ENCODE results near the gene RNF150. TPM values are rescaled to one million over a fixed set of nuclear protein-coding genes. Genes with fewer than 3 reads are reported as not detected.

The RNF150 gene
- total RNA-seq, 1 experiment from 2014 or later: not detected

- no peak for DNase-seq (ENCODE audit: low spot score)
Observed at GRCh38 chr4:140866492-140867005, 266.7 kb downstream of the RNF150 start.

- DNase-seq (ENCODE audit: low spot score): no peak
Observed at GRCh38 chr4:140865253-140866217, 267.7 kb downstream of the RNF150 start.

DNA sequence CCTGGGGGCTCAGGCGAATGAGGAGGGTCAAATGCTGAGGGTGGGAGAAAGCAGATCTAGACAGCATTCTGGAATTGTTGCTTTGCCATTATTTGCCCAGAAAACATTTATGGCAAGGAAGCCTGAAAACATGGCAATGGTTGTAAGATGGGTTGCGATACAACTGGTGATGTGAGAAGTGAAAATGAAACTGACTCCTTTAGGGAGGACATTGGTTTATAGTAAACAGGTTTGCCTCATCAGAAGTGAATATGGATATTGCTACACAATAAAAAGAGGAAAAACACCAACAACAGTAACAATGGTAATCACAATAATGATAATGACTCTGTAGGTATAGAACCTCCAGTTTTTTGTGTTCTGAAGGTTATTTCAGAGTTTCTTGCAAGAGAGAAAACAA, 270.1 kb downstream of the RNF150 start:
- no peak for DNase-seq (ENCODE audit: low spot score)

GRCh38 chr4:140862177-140862442, 271.2 kb downstream of the RNF150 start:
- no peak for DNase-seq (ENCODE audit: low spot score)

DNA sequence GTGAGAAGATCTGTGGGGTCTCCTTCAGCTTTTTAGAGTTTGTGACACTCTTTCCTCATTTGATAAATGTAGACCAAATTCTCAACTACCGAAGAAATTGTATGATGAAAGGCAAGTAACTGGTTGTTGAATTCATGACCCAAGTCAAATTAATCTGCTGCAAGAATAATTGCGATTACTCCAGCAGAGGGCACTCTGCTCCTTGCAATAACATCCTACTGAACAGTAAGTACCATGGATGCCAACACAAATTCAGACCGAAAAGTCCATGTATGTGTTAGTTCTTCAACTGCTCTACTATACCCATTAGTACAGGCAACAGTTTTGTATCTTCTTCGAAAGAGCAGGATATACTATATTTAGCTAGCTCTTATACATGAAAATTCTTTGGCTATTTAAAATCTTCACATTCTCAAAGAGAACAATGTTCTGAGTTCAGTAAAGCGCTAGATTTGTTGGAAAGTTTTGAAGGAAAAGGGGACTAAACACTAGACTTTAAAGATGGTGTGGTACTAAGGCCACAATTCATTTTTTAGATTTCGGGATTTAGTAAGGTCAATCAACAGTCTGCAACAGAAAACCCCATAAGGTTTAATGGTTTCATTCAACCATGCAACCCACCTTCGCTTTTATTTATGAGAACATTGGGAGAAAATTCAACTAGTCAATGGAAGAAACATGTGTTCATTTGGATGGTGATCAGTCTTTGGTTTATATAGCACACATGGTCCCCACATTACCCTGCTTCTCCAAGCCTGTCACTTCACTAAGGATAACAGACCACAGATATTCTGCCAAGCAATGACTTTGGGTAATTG, 271.7 kb downstream of the RNF150 start:
- DNase-seq (ENCODE audit: low spot score): peak; percentile 81

DNA sequence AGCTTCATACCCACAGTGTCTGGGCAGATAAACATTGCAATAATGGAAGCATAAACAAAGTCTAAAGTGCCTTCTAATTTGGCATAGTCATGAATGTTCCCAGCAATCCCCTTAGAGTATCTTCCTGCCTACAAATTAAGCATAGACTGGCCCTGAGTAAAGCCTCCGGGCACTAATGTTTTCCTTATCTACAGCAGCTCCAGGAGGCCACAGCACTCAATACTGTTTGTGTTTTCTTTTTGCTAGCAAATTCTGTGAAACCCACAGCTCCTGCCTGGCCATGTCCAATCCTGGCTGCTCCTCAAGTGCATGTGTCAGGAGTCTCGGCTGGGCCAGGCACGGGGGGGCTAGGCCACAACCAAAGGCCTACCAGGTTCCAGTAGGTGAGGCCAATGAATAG, 274.4 kb downstream of the RNF150 start:
- no peak for DNase-seq (ENCODE audit: low spot score)

GRCh38 chr4:140857111-140857510, 276.2 kb downstream of the RNF150 start:
- DNase-seq (ENCODE audit: low spot score): no peak

GRCh38 chr4:140856621-140857062, 276.6 kb downstream of the RNF150 start:
- DNase-seq (ENCODE audit: low spot score): peak; percentile 5

DNA sequence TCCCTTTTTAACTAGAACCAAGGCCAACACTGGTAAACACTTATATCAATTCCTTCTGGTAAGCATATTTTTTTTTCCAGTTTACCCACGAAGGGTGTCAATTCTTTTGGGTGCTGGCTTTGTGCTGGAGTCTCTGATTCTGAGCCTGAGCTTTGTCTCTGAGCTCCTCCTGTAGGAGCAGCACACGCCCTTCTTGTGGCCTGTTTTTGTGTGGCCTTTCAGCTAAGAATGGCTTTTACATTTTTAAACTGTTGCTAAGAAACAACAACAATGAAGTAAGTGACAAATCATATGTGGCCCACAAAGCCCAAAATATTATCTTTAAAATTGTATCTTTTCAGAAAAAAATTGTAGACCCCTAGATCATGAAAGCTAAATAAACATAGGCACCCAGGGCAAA, 279.1 kb downstream of the RNF150 start:
- DNase-seq (ENCODE audit: low spot score): no peak

DNA sequence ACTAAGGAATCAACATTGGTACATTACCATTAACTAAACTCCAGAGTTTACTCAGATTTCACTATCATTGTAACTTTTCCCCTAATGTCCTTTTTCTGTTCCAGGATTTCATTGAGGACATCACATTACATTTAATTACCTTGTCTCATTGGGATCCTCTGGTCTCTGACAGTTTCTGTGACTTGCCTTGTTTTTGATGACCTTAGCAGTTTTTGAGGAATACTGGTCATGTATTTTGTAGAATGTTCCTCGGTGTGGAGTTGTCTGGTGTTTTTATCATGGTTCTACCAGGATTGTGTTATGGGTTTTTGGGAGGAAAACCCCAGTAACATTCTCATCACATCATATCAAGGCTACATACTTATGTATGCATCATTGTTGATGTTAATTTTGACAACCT, 281.5 kb downstream of the RNF150 start:
- DNase-seq (ENCODE audit: low spot score): no peak

- peak; percentile 80 for DNase-seq (ENCODE audit: low spot score)
Observed at GRCh38 chr4:140851032-140851636, 282.1 kb downstream of the RNF150 start.

GRCh38 chr4:140849526-140849925, 283.7 kb downstream of the RNF150 start:
- no peak for DNase-seq (ENCODE audit: low spot score)

GRCh38 chr4:140846736-140847135, 286.5 kb downstream of the RNF150 start:
- no peak for DNase-seq (ENCODE audit: low spot score)

- no peak for DNase-seq (ENCODE audit: low spot score)
Observed at GRCh38 chr4:140844061-140844460, 289.2 kb downstream of the RNF150 start.

- no peak for DNase-seq (ENCODE audit: low spot score)
Observed at GRCh38 chr4:140841186-140841585, 292.1 kb downstream of the RNF150 start.

GRCh38 chr4:140839888-140840790, 293.1 kb downstream of the RNF150 start:
- no peak for DNase-seq (ENCODE audit: low spot score)

- no peak for DNase-seq (ENCODE audit: low spot score)
Observed at GRCh38 chr4:140839406-140839805, 293.9 kb downstream of the RNF150 start.

DNA sequence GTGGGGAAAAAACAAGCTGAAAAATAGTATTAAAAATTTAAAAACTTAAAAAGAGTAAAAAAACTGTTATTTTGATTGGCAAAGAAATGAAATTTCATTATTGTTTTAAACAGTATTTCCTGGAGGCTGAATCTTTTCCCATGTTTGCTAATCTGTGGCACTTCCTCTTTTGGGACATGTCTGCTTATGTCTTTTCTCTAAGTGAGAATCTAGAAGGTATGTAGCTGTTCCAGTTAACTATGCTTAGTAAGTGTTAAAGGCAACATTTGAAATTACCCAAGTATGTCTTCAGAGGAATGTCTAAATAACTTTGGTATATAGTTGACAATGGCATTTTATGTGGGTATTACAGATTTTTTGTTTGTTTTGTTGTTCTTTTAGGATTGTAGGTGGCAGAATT, 295.5 kb downstream of the RNF150 start:
- no peak for DNase-seq (ENCODE audit: low spot score)

GRCh38 chr4:140834839-140835495, 298.3 kb downstream of the RNF150 start:
- no peak for DNase-seq (ENCODE audit: low spot score)

DNA sequence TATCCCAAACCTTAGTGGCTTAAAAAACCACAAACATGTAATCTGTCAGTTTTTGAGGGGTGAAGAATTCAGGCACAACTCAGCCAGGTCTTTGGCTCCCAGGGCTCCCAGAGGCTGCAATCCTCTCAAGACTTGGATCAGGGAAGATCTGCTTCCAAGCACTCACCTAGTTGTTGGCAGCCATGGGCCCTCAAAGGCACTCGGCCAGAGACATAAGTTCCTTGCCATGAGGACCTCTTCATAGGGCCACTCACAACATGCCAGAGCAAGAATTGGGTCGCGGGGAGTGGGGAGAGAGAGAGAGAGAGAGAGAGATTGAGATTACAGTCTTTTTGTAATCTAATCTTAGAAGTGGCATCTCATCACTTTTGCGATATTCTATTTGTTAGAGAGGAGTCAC, 300.0 kb downstream of the RNF150 start:
- DNase-seq (ENCODE audit: low spot score): no peak

Data from HT-29 (cell line).